GM19351 (cell line): ENCODE measurements around the gene LZTS2.

Source experiments
- ATAC-seq: cut with Tn5 transposase; IDR thresholded peaks from one replicate; pipeline ENCODE4 v1.9.1; 2021; ENCODE audit warnings: mild to moderate bottlenecking, moderate library complexity; ENCODE audit not compliant: unreplicated experiment

LZTS2 gene

DNA sequence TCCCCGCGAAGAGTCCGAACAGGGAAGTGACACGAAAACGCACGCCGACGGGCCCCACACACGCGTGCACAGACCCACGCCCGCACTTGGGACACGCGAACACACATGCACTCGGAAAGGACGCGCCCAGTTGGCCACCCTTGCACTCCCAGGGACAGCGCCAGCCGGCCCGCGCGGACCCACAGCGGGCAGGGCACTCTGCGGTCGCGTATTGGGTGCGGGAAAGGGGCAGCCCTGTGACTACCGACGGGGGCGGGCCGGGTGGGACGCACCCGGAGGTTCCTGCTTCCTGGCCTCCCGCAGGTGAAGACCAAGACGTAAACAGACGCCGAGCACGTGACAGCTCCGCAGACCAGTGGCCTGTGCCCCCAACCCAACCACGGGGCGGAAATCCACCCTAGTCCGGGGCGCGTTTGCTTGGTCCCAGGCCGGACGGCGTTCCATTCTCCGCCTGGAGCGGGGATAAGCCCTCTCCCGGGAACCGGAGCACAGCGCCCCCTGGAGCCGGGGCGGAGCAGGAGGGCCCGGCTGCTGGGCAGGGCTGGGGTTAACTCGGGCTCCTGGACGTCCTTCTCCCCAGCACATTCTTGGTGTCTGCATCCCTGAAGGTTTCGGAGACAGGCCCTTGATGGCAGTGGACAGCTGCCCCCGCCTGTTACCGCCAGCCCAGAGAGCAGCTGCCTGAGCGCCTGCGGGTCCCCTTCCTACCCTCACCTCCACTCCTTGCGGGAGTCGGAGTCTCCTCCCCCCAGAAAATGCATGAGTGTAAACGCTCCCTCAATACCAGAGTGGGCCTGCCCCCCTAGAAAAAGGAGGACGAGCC, 2.0 kb upstream of the LZTS2 start:
- ATAC-seq = peak; percentile 33

DNA sequence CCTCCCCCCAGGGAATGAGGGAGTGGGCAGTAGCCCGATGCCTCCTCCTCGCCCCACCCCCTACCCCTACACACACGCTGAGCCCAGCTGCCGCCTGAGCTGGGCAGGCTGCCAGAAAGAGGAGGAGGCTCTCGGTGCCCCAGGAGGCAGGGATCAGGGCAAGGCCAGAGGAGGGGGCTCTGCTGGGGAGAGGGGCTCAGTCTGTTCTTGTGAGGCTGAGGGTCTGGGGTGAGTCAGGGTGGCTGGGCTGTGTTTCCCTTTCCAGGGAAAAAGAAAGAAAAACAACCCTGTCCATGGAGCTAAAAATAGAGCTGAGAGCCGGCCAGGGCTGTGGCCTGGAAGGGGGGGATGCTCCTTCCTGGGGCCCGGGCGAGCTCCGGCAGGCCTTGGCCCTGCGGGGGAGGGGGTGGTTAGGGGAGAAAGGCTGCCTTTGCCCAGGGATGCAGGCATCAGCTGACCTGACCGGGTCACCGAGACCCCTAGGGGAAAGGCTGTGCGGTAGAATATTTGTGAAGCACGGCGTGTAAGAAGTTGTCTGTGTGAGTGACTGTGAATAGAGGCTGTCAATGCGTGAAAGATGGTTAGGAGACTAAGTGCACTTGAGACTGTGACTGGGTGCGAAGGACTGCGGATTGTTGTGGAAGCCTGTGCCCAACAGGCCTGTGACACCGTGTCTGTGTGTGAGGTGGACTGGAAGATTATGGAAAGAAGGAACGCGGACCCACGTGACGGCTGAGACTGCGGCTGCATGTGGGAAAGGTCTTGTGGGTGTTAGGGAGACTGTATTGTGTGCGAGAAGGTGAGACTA, 1.2 kb upstream of the LZTS2 start:
- ATAC-seq = peak; percentile 23

DNA sequence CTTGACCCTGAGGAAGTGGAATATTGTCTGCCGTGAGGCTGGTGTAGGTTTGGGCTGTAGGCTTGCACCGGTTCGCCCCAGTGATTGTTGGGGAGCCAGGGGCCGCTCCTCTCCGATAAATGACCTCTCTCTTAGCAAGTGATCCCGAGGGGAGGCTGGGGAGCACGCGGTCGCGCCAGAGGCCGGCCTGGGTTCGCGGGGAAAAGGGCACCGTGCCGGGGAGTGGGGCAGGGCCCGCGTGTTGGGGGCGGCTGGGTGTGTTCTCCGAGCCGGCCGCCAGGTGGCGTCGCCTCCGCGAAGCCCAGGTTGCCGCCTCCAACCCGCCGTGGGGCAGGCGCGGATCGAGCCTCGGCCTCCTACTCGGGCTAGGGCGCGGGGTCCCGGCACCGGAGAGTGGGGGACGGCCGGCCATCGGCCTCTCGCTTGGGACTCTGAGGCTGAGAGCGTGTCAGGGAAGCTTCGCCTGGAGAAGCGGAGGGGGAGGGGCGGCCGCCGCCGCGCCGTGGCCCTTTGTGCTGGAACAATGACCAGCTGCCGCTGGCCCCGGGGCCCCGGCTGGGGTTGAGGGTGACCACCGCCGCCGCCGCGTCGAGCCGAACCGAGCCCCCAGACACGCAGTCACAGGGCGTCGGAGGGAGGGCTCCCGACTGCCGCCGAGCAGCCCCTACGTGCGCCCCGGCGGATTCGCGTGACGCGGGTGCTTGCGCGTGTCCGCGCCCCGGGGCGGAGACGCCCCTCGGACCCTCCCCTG, 442 bp upstream of the LZTS2 start:
- ATAC-seq = peak; percentile 46

DNA sequence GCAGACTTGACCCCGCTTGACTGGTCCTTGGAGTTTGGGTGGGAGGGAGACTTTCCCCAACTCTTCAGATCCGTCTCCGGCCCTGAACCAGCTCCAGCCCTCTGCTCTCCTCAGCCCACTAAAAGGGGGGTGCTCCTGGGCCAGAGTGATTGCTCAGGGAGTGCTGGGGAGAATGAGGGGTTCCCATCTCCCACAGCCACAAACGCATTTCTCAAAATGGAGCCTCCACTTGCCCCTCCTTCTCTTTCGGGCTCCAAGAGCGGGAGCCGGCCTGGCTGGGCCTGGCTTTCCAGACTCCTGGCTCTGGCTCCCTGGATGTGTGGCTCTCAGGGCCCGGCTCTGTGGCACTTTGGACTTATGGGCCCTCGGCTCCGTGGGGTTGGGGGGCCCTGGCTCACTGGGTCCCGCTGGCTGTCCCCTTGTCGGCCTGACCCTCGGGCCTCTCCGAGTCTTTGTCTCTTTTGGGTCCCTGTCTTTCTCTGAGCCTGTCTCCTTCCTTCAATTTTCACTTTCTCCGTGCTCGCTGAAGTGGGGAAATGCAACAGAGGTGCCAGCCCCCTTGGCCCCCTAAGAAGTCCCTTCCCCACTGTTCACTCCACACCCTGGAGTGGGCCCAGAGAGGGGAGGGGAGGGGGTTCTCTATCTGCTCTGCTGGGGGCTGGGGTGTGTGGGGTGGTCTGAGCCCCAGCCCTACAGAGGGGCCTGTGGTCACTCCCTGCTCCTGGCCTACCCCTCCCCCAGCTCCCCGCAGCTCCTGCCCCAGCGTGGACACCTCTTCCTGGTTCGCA, 713 bp downstream of the LZTS2 start:
- ATAC-seq = no peak

- no peak for ATAC-seq
Measured at GRCh38 chr10:101000915-101001658, 1.5 kb downstream of the LZTS2 start.

- no peak for ATAC-seq
Measured at GRCh38 chr10:101001659-101002035, 2.0 kb downstream of the LZTS2 start.

- no peak for ATAC-seq
Measured at GRCh38 chr10:101002456-101002855, 2.8 kb downstream of the LZTS2 start.

GRCh38 chr10:101003639-101004206, 4.1 kb downstream of the LZTS2 start:
- ATAC-seq = no peak

DNA sequence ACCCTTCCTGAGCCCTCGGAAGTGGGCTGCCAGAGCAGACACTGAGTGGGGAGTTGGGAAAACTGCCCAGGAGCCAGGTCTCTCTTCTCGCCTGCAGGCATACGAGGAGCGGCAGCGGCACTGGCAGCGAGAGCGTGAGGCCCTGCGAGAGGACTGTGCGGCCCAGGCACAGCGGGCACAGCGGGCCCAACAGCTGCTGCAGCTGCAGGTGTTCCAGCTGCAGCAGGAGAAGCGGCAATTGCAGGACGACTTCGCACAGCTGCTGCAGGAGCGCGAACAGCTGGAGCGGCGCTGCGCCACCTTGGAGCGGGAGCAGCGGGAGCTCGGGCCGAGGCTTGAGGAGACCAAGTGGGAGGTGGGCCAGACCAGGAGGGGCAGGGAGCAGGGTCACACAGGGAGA, 5.8 kb downstream of the LZTS2 start:
- ATAC-seq = no peak

GRCh38 chr10:101005869-101006567, 6.4 kb downstream of the LZTS2 start:
- ATAC-seq = no peak

DNA sequence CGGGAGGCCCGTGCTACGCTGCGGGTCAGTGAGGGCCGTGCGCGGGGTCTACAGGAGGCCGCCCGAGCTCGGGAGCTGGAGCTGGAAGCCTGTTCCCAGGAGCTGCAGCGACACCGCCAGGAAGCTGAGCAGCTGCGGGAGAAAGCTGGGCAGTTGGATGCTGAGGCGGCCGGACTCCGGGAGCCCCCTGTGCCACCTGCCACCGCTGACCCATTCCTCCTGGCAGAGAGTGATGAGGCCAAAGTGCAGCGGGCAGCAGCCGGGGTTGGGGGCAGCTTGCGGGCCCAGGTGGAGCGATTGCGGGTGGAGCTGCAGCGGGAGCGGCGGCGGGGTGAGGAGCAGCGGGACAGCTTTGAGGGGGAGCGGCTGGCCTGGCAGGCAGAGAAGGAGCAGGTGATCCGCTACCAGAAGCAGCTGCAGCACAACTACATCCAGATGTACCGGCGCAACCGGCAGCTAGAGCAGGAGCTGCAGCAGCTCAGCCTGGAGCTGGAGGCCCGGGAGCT, 7.0 kb downstream of the LZTS2 start:
- ATAC-seq = no peak

- ATAC-seq = no peak
Measured at GRCh38 chr10:101007099-101007711, 7.6 kb downstream of the LZTS2 start.

DNA sequence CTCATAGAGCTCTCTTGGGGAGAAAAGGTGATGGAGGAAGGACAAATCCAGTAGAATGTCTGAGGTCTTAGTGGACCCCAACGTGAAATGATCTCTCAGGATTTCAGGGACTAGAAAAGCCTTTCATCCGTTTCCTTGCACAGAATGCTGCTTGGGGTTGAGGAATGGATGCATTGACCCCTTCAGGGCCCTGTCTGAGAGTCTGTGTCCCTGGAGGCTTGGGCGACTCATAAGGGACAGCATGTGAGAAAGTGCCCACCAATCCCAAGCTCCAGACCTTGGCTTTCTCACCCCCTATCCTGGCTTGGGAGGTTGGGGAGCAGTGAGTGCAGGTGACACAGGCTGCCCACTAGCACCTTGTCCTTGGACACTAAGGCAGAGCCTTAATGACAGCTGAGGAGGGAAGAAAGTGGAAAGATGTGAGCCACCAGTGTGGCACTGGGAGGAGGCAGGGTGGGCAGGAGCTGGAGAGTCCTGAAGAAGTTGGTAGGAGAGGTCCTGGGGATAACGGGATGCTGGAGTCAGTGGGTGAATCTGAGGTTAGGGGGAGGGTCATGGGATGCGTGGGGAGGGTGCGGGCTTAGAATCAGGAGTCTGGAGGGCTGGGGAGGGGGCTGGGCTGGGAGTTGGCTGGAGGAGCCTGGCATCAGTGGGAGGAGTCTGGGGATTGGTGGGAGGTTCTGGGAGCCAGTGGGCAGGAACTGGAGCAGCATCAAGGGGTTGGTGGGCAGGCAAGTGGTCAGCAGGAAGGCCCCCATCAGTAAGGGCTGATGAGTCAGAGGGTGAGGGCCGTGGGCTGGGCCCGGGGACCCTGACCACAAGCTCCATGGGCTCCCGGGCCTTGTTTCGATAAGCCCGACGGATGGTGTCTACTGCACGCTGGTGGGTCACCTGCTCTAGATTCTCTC, 8.6 kb downstream of the LZTS2 start:
- no peak for ATAC-seq

- no peak for ATAC-seq
Measured at GRCh38 chr10:101008823-101009423, 9.3 kb downstream of the LZTS2 start.

GRCh38 chr10:101010329-101010728, 10.7 kb downstream of the LZTS2 start:
- ATAC-seq = no peak

DNA sequence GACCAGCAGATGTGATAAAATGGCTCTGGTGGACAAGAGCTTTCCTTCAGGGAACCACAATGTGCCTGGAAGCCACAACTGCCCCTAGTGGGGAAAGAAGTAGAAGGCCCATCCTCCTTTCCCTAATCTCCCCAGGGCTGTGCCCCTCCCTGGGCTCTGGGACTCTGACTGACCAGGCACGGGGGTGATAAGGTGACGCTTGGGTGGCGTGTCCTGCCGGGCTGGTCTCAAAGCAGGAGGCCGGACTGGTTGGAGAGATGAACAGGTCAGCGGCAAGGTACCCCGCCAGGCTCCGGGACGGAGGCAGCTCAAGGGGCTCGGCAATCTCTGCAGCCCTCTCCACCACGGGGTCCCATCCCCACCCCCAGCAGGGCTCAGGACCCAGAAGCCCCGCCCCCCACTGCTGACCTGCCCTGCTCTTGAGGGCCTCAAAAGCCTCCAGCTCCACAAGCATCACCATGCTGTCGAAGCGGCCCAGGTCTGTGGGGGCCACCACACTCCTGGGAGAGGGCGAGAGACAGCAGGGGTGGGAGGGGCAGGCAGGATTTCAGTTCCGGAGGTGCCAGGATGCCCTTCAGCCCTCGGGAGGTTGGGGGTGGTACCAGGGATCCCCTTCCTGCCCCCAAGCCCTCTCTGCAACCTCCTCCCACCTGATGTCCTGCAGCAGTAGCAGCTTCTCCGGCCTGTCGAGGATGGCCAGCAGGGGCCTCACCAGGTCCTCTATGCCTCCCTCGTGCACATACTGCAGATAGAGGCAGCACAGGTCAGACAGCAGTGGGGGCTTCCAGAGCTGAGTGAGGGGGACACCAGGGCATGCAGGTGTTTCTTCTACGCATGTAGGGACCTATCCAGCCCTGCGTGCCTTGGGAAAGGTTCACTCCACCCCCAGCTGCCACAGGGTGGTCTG, 12.2 kb downstream of the LZTS2 start:
- no peak for ATAC-seq
